HuH-7.5 (cell line): ENCODE measurements around the gene NKAIN4.

Experiments
- DNase-seq: peaks from one replicate; pipeline ENCODE4 v3.0.0; 2011; ENCODE audit warnings: low spot score

Gene NKAIN4

DNA sequence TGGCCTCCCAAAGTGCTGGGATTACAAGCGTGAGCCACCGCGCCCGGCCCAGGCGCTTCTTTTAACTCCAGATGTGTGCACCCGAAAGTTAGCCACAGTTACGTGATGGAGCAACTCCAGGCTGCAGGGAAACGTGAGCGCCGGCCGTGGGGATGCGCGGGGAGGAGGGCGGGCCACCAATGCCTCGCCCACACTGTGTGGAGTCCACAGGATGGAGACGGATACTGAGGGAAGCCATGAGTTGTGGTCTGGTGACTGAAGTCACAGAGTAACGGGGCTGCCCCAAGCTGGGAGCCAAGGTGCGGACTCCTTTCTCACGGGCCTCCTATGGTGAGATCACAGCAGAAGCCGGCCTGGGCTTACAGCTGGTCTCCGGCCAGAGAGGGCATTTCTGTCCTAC is 61.5 kb downstream of the NKAIN4 start:
- DNase-seq = no peak

DNA sequence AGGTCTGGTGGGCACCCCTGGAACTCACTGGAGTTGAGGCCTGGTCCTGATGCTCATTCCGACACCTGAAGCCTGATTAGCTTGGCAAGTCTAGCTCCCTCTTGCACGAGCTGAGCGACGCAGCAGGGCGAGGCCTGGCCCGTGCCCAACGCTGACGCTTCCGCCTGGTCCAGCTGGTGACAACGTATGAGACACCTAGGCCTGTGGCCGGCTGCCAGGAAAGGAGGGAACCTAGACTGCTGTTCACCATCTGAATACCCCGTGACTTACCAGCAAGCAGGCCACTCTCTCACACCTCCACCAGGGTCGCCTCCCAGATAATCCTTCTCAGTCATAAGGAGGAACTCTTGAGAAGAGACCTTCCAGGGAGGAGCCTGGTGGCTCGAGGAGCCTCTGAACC is 62.9 kb downstream of the NKAIN4 start:
- no peak for DNase-seq

DNA sequence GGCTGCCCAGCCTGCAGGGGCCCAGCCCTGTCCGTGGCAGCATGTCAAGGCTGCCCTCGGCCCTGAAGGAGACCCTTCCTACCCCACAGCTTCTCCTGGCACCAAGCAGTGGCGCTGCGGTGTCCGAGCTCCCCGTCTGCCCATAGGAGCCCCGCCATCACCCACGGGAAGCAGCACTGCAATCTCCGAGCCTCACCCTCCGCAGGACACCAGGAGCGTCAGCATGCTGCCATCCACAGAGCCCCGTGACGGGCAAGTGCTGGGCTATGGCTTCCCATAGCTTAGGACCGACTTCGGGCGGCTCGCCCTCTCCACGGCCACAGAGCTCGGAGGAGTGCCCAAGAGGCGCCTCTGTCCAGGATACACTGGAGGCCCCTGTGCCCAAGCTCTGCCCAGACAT is 63.4 kb downstream of the NKAIN4 start:
- DNase-seq = no peak
